HG02588 (cell line): Measurements from ENCODE around the gene RINT1.
"Not testable (repeated sequence)": the region's sequence is repeated elsewhere in the genome, so short reads cannot be mapped to it uniquely, and the experiment has no call there.

Source experiments
- ATAC-seq: cut with Tn5 transposase; IDR thresholded peaks from one replicate; pipeline ENCODE4 v1.9.1; 2021; ENCODE audit warnings: mild to moderate bottlenecking, moderate library complexity; ENCODE audit not compliant: unreplicated experiment

Gene RINT1

DNA sequence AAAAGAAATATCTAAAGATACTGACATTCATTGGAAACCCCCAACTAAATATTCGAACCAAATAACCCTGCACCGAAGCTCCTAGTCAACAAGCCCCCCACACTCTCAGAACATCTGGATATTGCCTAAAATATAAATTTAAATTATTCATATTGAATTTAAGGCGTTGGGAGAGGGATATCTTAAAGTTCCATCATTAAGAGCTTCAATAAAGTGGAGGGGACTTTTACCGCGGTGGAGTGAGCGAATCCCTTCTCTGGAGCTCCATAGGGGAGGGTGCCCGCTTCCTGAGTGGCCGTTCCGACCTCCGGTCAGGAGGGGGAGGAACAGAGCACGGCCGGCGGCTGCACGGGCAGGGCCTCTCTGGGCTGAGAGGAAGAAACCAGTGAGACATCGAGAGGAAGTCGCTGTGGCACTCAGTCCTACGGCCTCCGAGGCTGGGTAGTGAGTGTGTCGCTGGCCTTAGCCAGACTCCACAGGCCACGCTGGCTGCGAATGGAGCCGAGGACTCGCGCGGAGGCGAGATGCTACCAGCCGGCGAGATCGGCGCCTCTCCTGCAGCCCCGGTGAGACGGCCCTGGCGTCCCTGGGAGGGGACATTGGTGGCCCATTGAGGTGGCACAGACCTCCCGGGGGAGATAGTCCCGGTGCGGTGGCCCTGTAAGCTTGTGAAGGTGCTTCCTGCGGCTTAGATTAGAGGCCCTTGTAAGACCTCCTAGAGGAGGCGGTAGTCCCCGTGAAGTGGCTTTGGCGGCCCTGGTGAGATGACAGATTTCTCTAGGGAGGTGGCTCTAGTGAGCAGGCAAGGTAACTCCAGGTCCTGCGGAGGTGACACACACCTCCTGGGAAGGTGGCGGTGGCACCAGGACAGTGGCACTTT is at the start of gene RINT1:
Gene RINT1 (plus strand): TSS at position 410 of the 880 bp plus-strand sequence. CDS start 115 bp downstream, at position 525.
- peak; percentile 95 for ATAC-seq

DNA sequence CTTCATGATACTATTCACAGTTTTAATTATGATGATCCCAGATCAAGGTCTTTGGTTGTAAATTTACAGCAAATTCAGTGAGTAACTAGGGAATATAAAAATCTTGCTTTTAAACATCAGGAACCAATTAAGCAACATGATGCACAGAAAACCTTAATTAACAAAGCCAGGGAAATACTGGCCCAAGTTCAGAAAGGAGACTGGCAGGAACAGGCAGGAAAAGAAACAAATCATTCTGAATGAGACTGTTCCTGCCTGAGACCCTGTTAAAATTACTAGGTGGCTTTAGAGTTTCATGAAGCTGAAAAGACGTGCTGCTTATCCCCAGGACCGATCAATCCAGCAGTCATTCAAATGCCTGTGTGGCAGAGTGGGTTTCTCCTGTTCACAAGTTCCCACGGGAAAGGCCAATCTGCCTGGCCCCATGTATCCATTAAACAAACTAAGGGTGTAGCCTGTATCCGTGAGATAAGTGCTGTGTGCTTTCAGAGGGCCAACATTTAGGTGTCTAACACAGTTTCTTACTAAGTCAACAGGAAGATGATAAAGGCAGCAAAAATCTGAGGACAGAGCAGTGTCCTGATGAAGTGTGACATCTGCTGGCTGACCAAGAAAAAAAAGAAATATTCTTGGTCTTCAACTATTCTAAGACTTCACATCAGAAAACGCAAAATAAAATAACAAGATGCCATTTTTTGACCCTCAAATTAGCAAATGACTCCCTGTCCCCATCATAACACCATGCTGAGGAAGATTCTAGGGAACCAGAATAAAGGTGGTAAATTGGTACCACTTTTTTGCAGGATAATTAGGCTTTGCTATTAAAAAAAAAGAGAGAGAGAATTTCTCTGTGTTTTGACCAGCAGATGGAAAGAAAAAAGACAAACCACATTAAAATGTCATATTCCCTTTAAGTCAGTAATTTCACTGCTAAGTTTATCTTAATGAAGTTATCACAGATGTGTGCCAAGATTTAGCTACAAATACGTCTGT is 44.1 kb upstream of the RINT1 start:
- no peak for ATAC-seq

- ATAC-seq: no peak
Measured at GRCh38 chr7:105489409-105489808, 42.6 kb upstream of the RINT1 start.

- no peak for ATAC-seq
Measured at GRCh38 chr7:105493196-105493922, 38.6 kb upstream of the RINT1 start.

DNA sequence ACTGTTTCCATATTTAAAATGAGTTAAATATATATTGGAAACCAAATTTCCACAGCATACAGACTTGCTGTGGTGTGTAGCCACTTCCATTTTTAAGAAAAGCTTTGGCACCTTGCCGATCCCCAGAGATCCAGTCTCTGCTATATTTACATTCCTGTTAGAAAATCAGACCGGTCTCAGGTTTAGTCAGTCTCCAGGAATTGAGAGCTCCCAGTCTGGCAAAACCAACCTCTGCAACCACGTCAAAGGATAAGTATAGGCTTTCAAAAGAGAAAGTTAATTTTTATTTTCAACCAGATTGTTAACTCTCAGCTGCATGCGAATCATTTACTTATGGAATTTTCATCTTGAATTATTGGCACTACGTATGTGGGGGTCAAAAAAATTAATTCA is 38.1 kb upstream of the RINT1 start:
- ATAC-seq: no peak

DNA sequence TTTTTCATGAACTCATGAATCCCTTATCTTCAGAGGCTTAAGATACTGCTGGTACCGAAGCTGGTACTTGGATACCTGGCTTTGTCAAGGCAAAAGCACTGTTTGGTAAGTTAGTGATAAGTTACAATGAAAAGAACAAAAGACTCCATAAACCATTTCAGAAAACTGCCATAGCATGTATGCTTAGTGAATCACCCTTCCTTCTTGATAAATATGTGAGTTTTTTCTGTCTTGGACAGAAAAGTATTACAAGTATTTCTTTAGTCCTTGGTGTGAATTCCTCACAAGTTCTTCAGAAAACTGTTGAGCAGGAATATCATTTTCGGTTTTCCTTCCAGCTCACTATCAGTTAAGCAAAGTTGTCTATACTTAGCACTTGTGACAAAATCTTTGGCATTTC is 35.5 kb upstream of the RINT1 start:
- ATAC-seq: no peak

DNA sequence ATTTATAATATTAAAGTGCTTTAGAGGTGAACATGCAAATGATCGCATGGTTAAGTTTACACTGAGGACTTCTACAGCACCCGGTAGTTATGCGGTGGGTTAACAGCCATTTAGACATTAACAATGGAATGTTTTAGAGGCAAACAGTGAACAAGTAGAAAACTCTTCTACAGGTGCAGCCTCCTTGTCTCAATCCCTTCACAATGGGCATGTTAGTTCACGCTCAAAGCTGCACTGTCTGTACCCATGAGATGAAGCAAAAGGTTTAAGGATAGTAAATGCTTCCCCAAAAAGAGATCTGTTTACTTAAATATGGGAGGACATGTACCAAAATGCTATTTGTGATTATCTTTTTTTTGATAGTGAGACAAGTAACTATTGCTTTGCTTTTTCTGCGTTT is 35.0 kb upstream of the RINT1 start:
- no peak for ATAC-seq

DNA sequence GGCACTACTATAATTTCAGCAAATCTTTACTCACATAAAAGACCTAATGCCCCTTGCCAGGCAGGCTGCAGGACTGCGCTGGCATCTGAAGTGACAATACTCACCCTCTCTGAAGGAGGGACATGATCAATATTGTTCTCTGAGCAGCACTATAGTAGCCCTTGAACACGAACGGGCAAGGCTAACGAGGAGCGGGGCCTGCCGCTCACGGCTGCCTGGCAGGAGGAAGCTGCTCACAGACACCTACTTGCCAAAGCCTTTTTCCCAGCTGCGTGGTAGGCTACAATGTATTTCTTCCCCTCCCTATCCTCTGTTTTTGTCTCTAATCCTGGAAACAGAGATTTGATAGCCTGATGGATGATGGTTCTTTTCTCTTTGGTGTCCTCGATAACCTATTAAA is 29.8 kb upstream of the RINT1 start:
- no peak for ATAC-seq

DNA sequence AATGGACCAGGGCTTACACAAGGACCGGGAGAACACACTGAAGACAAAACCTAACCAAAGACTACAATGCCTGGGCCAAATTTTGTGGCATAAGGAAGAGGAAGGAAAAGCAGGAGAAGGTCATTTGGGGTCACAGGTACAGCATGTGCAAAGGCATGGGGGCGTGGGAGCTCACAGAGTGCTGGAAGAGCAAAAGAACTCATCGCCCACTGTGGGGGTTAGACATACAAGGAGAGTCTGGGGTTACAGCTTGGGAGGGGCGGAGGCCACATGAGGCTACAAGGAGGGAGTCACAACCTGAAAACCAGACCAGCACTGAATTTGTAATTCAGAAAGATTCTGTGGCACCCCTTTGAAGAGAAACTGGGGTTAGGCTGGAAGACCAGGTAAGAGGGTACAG is 19.6 kb upstream of the RINT1 start:
- ATAC-seq: no peak

DNA sequence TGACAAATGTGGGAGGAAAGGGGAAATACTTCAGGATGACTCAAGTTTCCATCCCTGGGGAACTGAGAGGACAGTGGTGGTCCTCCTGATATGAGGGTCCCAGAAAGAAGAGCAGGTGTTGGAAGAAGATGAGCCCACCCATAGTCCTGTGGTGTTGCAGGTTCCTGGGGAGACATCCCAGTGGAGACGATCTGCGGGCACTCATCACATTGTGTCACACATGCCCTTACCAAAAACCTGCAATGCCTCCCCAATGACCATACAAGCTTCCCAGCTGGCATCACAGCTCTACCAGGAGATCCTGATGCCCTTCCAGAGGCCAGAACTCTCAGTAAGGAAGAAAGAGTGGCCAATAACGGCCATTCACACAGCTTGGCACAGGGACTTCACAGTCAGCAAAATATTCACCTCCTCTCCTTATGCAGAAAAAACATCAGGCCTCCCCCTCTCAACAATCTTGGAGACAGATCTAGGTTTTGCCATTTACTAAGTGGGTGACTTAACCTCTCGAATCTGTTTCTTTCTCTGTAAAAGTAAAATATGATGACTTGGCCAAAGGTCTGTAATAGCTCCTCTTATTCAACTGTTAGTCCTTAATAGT is 19.0 kb upstream of the RINT1 start:
- no peak for ATAC-seq

GRCh38 chr7:105515610-105516009 is 16.4 kb upstream of the RINT1 start:
- not testable (repeated sequence) for ATAC-seq

GRCh38 chr7:105519353-105519752 is 12.6 kb upstream of the RINT1 start:
- ATAC-seq: no peak

DNA sequence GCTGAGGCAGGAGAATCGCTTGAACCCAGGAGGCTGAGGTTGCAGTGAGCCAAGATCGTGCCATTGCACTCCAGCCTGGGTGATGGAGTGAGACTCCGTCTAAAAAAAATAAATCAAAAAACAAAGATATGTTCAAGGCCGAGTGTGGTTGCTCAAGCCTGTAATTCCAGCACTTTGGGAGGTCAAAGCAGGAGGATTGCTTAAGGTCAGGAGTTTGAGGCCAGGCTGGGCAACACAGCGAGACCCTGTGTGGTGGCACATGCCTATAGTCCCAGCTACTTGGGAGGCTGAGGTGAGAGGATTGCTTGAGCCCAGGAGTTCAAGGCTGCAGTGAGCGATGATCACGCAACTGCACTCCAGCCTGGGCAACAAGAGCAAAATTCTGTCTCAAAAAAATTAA is 11.4 kb upstream of the RINT1 start:
- not testable (repeated sequence) for ATAC-seq

GRCh38 chr7:105521027-105521716 is 10.8 kb upstream of the RINT1 start:
- peak; percentile 33 for ATAC-seq

DNA sequence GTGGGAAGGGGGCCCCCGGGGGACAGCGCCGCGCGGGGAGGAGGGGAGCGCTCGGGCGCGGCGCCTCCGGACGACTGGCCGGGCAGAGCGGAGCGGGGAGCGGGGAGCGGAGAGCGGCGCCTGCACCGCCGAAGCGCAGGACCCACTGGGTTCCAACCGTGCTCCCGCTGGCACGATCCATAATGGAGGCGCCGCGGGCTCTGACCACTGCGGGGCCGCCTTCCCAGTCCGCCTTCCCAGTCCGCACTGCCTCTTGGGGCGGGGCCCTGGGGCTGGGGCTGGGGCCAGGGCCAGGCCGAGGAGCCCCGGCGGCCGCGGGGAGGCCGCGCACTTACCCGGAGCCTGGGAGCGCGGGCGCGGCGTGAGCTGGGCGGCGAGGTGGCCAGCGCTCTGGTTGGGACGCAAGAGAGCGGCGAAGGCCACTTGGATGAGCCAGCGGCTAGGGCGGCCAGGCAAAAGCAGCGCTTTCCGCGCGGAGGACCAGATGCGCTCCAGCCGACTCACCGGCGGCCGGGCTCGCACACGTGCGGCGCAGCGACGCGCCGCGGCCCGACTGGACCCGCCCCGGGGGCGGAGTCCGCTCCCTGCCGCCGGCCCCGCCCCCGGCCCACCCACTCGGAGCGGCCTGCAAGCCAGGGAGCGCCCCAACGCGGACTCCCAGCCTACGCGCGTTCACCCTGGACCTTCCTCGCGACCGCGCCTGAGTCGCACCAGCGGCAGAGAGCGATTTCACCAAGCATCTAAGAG is 10.1 kb upstream of the RINT1 start, which contains the start of gene PUS7:
Gene PUS7 (minus strand): TSS at position 555 of the 747 bp plus-strand sequence. CDS start 13,759 bp downstream, outside the sequence.
- peak; percentile 87 for ATAC-seq

GRCh38 chr7:105524423-105524822 is 7.6 kb upstream of the RINT1 start:
- ATAC-seq: not testable (repeated sequence)

- no peak for ATAC-seq
Measured at GRCh38 chr7:105524840-105525239, 7.2 kb upstream of the RINT1 start.

GRCh38 chr7:105527737-105528136 is 4.3 kb upstream of the RINT1 start:
- ATAC-seq: not testable (repeated sequence)

DNA sequence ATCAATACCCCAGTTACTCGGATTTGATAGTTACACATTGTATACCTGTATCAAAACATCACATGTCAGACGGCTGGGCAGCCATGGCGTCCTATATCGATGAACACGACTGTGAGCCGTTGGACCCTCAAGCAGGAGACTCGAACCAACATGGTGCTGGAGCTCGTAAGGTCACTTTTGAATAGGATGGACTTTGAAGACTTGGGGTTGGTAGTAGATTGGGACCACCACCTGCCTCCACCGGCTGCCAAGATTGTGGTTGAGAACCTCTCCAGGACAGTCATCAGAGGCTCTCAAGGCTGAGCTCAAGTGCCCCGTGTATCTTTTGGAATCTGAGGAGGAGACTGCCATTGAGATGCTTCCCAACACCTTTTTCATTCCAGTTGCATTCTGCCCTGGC is 1.9 kb upstream of the RINT1 start:
- no peak for ATAC-seq
